ENCODE data around the gene ZNF681.
"Not testable (repeated sequence)": the region's sequence is repeated elsewhere in the genome, so short reads cannot be mapped to it uniquely, and the experiment has no call there.

Gene ZNF681

DNA sequence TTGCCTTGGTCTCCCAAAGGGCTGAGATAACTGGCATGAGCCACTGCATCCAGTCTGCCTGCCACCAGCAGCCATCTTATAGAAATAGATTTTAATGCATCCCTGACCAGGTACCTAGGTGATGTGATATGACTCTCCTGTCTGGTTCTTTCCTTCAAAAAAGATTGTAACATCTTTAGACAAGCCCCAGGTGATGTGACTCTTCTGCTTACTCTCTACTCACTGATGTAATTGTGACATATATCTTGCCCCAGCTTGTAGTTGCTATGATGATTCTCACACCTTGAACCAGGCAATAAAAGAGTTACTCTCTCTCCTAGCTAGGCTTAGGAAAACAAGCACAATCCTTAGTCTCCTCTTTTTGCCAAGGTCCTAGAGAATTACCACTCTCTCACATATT lies 30.6 kb upstream of the ZNF681 start:
- no peaks in the 10 kb centered on the region for H3K9me3 ChIP-seq (ENCODE audit: control insufficient read depth, insufficient read depth, low read length)
- no peak overlapping the region for H3K27ac ChIP-seq (ENCODE audit: low read length)
- DNase-seq (ENCODE audit: low read depth, low spot score): no peak
- no peaks in the 10 kb centered on the region for H3K4me1 ChIP-seq (ENCODE audit: control insufficient read depth, insufficient read depth, low read length)
- no peak overlapping the region for H3K4me3 ChIP-seq (ENCODE audit: low read length)
- no peaks in the 10 kb centered on the region for H3K27me3 ChIP-seq (ENCODE audit: control insufficient read depth, insufficient read depth, low read length)
- H3K36me3 ChIP-seq (ENCODE audit: control insufficient read depth, insufficient read depth, low read length): peaks cover 7% of the 10 kb centered on the region; the same call in 1 of the 2 replicates

DNA sequence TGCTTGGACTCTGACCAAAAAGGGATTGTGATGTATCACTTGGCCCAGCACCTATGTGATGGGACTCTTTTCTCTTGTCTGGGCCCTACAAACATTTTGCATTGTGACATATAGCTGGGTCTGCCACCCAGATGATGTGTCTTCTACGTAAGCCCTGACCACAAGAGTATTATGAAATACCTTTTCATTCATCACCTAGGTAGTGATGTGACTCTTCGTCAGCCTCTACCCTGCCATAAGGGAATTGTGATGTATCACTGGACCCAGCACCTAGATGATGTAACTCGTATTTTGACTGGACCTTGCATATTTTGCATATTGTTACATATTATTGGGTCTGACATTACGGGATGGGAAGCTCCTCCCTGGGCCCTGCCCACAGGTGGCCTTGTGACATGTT lies 29.7 kb upstream of the ZNF681 start:
- no peak overlapping the region for H3K27ac ChIP-seq (ENCODE audit: low read length)
- H3K9me3 ChIP-seq (ENCODE audit: control insufficient read depth, insufficient read depth, low read length): no peaks in the 10 kb centered on the region
- H3K27me3 ChIP-seq (ENCODE audit: control insufficient read depth, insufficient read depth, low read length): no peaks in the 10 kb centered on the region
- no peak overlapping the region for H3K4me3 ChIP-seq (ENCODE audit: low read length)
- no peaks in the 10 kb centered on the region for H3K4me1 ChIP-seq (ENCODE audit: control insufficient read depth, insufficient read depth, low read length)
- no CpG with 5 or more reads among the region's 4 CpGs for whole genome bisulfite sequencing (ENCODE audit: insufficient coverage, insufficient read length)
- DNase-seq (ENCODE audit: low read depth, low spot score): no peak
- peaks cover 16% of the 10 kb centered on the region; the same call in 1 of the 2 replicates for H3K36me3 ChIP-seq (ENCODE audit: control insufficient read depth, insufficient read depth, low read length)

DNA sequence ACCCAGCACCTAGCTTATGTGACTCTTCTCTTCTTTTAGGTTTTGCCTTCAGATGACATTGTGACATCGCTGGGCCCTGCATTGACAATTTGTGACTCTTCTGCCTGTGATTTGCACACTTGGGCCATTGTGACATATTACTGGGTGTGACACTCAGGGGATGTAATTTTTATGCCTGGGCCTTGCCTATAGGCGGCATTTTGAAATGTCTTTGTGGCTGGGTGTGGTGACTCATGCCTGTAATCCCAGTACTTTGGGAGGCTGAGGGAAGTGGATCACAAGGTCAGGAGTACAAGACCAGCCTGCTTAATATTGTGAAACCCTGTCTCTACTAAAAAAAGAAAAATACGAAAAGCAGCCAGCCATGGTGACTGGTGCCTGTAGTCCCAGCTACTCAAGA lies 28.4 kb upstream of the ZNF681 start:
- H3K27me3 ChIP-seq (ENCODE audit: control insufficient read depth, insufficient read depth, low read length): no peaks in the 10 kb centered on the region
- H3K36me3 ChIP-seq (ENCODE audit: control insufficient read depth, insufficient read depth, low read length): peaks cover 19% of the 10 kb centered on the region; the same call in 1 of the 2 replicates
- no peak overlapping the region for H3K27ac ChIP-seq (ENCODE audit: low read length)
- no CpG with 5 or more reads among the region's 3 CpGs for WGBS (ENCODE audit: insufficient coverage, insufficient read length)
- DNase-seq (ENCODE audit: low read depth, low spot score): no peak
- no peaks in the 10 kb centered on the region for H3K4me1 ChIP-seq (ENCODE audit: control insufficient read depth, insufficient read depth, low read length)
- no peak overlapping the region for H3K4me3 ChIP-seq (ENCODE audit: low read length)
- H3K9me3 ChIP-seq (ENCODE audit: control insufficient read depth, insufficient read depth, low read length): no peaks in the 10 kb centered on the region

DNA sequence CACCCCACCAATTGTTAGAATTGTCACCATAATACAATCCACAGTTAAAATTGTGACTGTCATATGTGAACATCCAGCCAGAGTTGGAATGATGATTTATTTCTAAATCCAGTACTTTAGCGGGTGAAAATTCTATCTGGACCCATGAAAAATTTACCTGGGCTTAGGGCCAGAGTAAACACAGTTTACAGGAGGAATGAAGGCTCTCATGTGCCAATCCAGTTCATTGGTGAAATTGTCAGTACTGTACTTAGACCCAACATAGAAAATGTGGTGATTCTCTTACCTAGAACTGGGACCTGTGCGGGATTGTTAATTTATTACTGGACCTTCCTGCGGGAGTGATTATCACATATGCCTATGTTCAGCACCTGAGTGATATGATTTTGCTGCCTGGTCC lies 27.3 kb upstream of the ZNF681 start:
- no peak overlapping the region for H3K27ac ChIP-seq (ENCODE audit: low read length)
- peaks cover 24% of the 10 kb centered on the region; the same call in 1 of the 2 replicates for H3K36me3 ChIP-seq (ENCODE audit: control insufficient read depth, insufficient read depth, low read length)
- no peak for DNase-seq (ENCODE audit: low read depth, low spot score)
- no peaks in the 10 kb centered on the region for H3K9me3 ChIP-seq (ENCODE audit: control insufficient read depth, insufficient read depth, low read length)
- H3K27me3 ChIP-seq (ENCODE audit: control insufficient read depth, insufficient read depth, low read length): no peaks in the 10 kb centered on the region
- no CpG with 5 or more reads among the region's 3 CpGs for whole genome bisulfite sequencing (ENCODE audit: insufficient coverage, insufficient read length)
- no peaks in the 10 kb centered on the region for H3K4me1 ChIP-seq (ENCODE audit: control insufficient read depth, insufficient read depth, low read length)
- no peak overlapping the region for H3K4me3 ChIP-seq (ENCODE audit: low read length)

DNA sequence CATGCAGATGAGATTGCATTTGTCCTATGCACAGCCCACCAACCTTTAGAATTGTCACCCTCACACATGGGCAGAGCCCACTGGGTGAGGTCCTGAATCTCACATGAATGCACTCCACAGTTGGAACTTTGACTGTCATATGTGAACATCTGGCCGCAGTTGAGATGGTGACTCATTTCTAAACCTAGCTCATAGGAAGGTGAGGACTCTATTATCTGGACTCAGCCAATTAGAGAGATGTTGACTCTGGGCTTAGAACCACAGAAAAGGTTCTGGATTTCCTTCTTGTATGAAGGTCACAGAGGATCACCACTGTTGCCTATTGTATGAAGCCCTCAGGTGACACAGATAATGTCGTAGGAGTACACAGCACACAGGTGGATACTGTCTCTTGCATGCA lies 25.6 kb upstream of the ZNF681 start:
- Histone ChIP-seq H3K9me3 (ENCODE audit: control insufficient read depth, insufficient read depth, low read length) (no peaks in the 10 kb centered on the region), H3K36me3 (ENCODE audit: control insufficient read depth, insufficient read depth, low read length) (peaks cover 28% of the 10 kb centered on the region; the same call in 1 of the 2 replicates)
- WGBS (ENCODE audit: insufficient coverage, insufficient read length): no CpG with 5 or more reads among the region's 2 CpGs

DNA sequence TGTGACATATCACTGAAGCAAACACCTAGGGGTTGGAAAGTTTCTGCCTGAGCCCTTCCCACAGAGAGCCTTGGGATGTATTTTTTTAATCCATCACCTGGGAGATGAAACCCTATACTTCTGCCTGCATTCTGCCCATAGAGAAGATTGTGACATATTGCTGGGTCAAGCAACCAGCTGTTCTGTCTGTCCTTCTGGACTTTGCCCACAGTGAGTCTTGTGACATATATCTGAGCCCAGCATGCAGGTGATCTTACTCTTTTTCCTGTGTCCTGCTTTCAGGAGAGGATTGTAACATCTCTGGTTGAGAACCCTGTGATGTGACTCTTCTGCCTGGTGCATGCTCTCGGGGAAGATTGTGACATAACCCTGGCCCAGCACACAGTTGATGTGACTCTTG lies 24.9 kb upstream of the ZNF681 start:
- H3K27ac ChIP-seq (ENCODE audit: low read length): no peak overlapping the region
- H3K36me3 ChIP-seq (ENCODE audit: control insufficient read depth, insufficient read depth, low read length): peaks cover 29% of the 10 kb centered on the region; the same call in 1 of the 2 replicates
- no peaks in the 10 kb centered on the region for H3K9me3 ChIP-seq (ENCODE audit: control insufficient read depth, insufficient read depth, low read length)
- no peak for DNase-seq (ENCODE audit: low read depth, low spot score)
- H3K4me1 ChIP-seq (ENCODE audit: control insufficient read depth, insufficient read depth, low read length): no peaks in the 10 kb centered on the region
- no CpG with 5 or more reads among the region's 1 CpG for WGBS (ENCODE audit: insufficient coverage, insufficient read length)
- H3K4me3 ChIP-seq (ENCODE audit: low read length): no peak overlapping the region
- H3K27me3 ChIP-seq (ENCODE audit: control insufficient read depth, insufficient read depth, low read length): no peaks in the 10 kb centered on the region

More for the DNA sequence above, 25.6 kb upstream of the ZNF681 start:
- Histone ChIP-seq H3K4me3 (ENCODE audit: low read length) (no peak overlapping the region), H3K27me3 (ENCODE audit: control insufficient read depth, insufficient read depth, low read length) (no peaks in the 10 kb centered on the region), H3K4me1 (ENCODE audit: control insufficient read depth, insufficient read depth, low read length) (no peaks in the 10 kb centered on the region), H3K27ac (ENCODE audit: low read length) (no peak overlapping the region)
- DNase-seq (ENCODE audit: low read depth, low spot score): no peak

DNA sequence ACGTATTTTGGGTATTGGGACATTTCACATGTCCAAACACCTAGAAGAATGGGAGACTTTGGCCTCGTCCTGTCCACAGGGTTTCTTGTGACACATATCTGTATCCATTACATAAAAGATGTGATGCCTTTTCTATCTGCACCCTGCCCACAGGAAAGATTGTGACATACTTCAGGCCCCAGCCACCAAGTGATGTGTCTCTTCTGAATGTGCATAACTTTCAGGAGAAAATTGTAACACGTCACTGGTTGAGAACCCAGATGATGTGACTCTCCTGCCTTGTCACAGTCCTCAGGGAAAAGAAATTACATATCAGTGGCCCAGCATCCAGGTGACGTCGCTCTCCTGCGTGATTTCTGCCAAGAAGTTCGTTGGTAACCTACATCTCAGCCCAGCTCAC lies 21.0 kb upstream of the ZNF681 start:
- no CpG with 5 or more reads among the region's 7 CpGs for WGBS (ENCODE audit: insufficient coverage, insufficient read length)
- Histone ChIP-seq H3K27me3 (ENCODE audit: control insufficient read depth, insufficient read depth, low read length) (no peaks in the 10 kb centered on the region), H3K4me3 (ENCODE audit: low read length) (no peak overlapping the region), H3K4me1 (ENCODE audit: control insufficient read depth, insufficient read depth, low read length) (no peaks in the 10 kb centered on the region), H3K9me3 (ENCODE audit: control insufficient read depth, insufficient read depth, low read length) (no peaks in the 10 kb centered on the region), H3K27ac (ENCODE audit: low read length) (no peak overlapping the region), H3K36me3 (ENCODE audit: control insufficient read depth, insufficient read depth, low read length) (peaks cover 30% of the 10 kb centered on the region; the same call in 1 of the 2 replicates)
- DNase-seq (ENCODE audit: low read depth, low spot score): no peak

DNA sequence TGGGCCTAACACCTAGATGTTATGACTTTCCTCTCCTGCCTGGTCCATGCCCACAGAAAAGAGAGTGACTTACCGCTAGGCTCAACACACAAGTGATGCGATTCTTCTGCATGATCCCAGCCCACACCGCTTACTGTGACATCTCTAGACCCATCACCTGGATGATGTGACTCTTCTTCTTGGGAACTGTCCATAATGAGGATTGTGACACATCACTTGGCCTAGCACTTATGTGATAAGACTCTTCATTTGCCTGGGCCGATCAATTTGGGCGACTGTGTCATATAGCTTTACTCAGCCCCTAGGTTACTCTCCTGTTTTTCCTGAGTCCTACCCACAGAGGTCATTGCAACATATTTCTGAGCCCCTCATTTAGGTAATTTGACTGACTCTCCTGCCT lies 19.9 kb upstream of the ZNF681 start:
- H3K36me3 ChIP-seq (ENCODE audit: control insufficient read depth, insufficient read depth, low read length): peaks cover 20% of the 10 kb centered on the region; the same call in 1 of the 2 replicates
- H3K9me3 ChIP-seq (ENCODE audit: control insufficient read depth, insufficient read depth, low read length): no peaks in the 10 kb centered on the region
- WGBS (ENCODE audit: insufficient coverage, insufficient read length): no CpG with 5 or more reads among the region's 5 CpGs
- H3K4me1 ChIP-seq (ENCODE audit: control insufficient read depth, insufficient read depth, low read length): no peaks in the 10 kb centered on the region
- H3K4me3 ChIP-seq (ENCODE audit: low read length): no peak overlapping the region
- no peak for DNase-seq (ENCODE audit: low read depth, low spot score)
- H3K27ac ChIP-seq (ENCODE audit: low read length): no peak overlapping the region
- no peaks in the 10 kb centered on the region for H3K27me3 ChIP-seq (ENCODE audit: control insufficient read depth, insufficient read depth, low read length)

DNA sequence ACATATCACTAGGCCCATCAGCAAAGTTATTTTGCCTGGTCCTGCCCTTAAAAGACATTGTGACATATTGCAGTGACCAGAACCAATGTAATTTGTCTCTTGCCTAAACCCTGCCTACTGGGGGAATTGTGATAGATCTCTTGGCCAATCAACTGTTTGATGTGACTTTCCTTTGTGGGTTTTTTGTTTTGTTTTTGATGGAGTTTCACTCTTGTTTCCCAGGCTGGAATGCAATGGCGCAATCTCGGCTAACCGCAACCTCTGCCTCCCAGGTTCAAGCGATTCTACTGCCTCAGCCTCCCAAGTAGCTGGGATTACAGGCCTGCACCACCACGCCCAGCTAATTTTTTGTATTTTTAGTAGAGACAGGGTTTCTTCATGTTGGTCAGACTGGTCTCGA lies 19.3 kb upstream of the ZNF681 start:
- H3K27ac ChIP-seq (ENCODE audit: low read length); H3K4me1 ChIP-seq (ENCODE audit: control insufficient read depth, insufficient read depth, low read length); DNase-seq (ENCODE audit: low read depth, low spot score); H3K9me3 ChIP-seq (ENCODE audit: control insufficient read depth, insufficient read depth, low read length); H3K27me3 ChIP-seq (ENCODE audit: control insufficient read depth, insufficient read depth, low read length); H3K4me3 ChIP-seq (ENCODE audit: low read length): not testable (repeated sequence)
- WGBS (ENCODE audit: insufficient coverage, insufficient read length): no CpG with 5 or more reads among the region's 6 CpGs
- H3K36me3 ChIP-seq (ENCODE audit: control insufficient read depth, insufficient read depth, low read length): peaks cover 16% of the 10 kb centered on the region; the same call in 1 of the 2 replicates

DNA sequence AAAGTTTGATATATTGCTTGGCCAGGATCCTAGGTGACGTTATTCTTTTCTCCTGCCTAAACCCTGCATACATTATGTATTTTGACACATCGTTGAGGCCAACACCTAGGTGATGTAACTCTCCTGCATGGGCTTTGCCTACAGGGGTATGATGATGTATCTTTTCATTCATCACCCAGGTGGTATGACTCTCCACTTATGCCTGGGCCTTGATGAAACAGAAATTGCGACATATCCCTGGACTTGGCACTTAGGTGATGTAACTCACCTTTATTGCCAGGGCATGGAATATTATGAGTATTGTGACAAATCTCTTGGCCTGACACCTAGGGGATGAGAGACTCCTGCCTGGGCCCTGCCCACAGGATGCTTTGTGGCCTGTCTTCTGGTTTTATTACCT lies 18.5 kb upstream of the ZNF681 start:
- peaks cover 16% of the 10 kb centered on the region; the same call in 1 of the 2 replicates for H3K36me3 ChIP-seq (ENCODE audit: control insufficient read depth, insufficient read depth, low read length)
- WGBS (ENCODE audit: insufficient coverage, insufficient read length): no CpG with 5 or more reads among the region's 3 CpGs
- no peak overlapping the region for H3K27ac ChIP-seq (ENCODE audit: low read length)
- H3K27me3 ChIP-seq (ENCODE audit: control insufficient read depth, insufficient read depth, low read length): no peaks in the 10 kb centered on the region
- H3K9me3 ChIP-seq (ENCODE audit: control insufficient read depth, insufficient read depth, low read length): no peaks in the 10 kb centered on the region
- no peak for DNase-seq (ENCODE audit: low read depth, low spot score)
- no peaks in the 10 kb centered on the region for H3K4me1 ChIP-seq (ENCODE audit: control insufficient read depth, insufficient read depth, low read length)
- no peak overlapping the region for H3K4me3 ChIP-seq (ENCODE audit: low read length)

DNA sequence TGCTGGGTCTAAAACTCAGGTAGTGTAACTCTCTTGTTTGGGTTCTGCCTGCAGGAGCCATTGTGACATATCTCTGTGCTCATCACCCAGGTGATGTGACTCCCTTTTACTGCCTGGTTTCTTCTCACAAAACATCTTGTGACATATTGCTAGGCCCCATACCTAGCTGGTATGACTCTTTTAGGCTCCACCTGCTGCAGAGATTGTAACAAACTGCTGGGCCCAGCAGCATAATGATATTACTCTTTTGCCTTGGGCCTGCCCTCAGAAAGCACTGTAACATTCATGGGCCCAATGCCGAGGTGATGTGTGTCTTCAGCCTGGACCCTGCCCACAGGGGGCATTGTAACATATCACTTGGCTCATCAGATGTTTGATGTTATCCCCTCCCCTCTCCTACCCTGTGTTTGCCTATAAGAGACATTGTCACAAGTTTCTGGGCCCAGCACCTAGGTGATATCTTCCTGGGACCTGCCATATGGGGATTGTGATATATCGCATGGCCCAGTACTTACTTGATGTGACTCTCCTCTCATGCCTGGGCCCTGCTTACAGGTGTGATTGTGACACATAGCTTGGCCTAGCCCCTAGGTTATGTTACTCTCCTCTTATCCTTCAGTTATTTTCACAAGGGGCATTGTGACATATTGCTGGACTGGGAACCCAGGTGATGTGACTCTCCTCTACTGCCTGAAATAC lies 18.0 kb upstream of the ZNF681 start:
- Histone ChIP-seq H3K4me1 (ENCODE audit: control insufficient read depth, insufficient read depth, low read length) (no peaks in the 10 kb centered on the region), H3K27me3 (ENCODE audit: control insufficient read depth, insufficient read depth, low read length) (no peaks in the 10 kb centered on the region), H3K36me3 (ENCODE audit: control insufficient read depth, insufficient read depth, low read length) (peaks cover 13% of the 10 kb centered on the region; the same call in 1 of the 2 replicates), H3K4me3 (ENCODE audit: low read length) (no peak overlapping the region), H3K27ac (ENCODE audit: low read length) (no peak overlapping the region), H3K9me3 (ENCODE audit: control insufficient read depth, insufficient read depth, low read length) (no peaks in the 10 kb centered on the region)
- no peak for DNase-seq (ENCODE audit: low read depth, low spot score)
- WGBS (ENCODE audit: insufficient coverage, insufficient read length): no CpG with 5 or more reads among the region's 2 CpGs
